ENCODE results near the gene BMI1.

GRCh38 chr10:22321924-22322640, 1.2 kb downstream of the BMI1 start:
- TF ChIP-seq CTCF (IDR thresholded peaks at IDR 0.05), result no peak
- no peak for TF ChIP-seq POLR2A (IDR thresholded peaks at IDR 0.05)
